Loucy (cell line): ENCODE data around the gene AMACR.

Source experiments
- H2AFZ ChIP-seq: fragments of 200-600 bp; sonication (generic); 2 replicates; pipeline ENCODE4 v1.6.0; 2016; ENCODE audit warnings: antibody characterized with exemption, mild to moderate bottlenecking, low read length, moderate library complexity
- H3F3A ChIP-seq: fragments of 200-600 bp; 2 replicates; pipeline ENCODE4 v1.6.0; 2016; ENCODE audit warnings: antibody characterized with exemption, low read depth, mild to moderate bottlenecking
- H3K27me3 ChIP-seq: fragments of 200-600 bp; sonication (generic); 2 replicates; pipeline ENCODE4 v1.6.1; 2014; ENCODE audit warnings: low read length, mild to moderate bottlenecking; ENCODE audit not compliant: insufficient read depth, poor library complexity, severe bottlenecking
- H3K36me3 ChIP-seq: fragments of 200-600 bp; sonication (generic); 2 replicates; pipeline ENCODE4 v1.6.1; 2016; ENCODE audit warnings: low read length; ENCODE audit not compliant: insufficient read depth
- H3K4me1 ChIP-seq: fragments of 200-600 bp; sonication (generic); 2 replicates; pipeline ENCODE4 v1.5.1; 2014; ENCODE audit warnings: low read length, mild to moderate bottlenecking; ENCODE audit not compliant: insufficient read depth, poor library complexity, severe bottlenecking
- H3K4me2 ChIP-seq: fragments of 200-600 bp; sonication (generic); 2 replicates; pipeline ENCODE4 v1.6.0; 2014; ENCODE audit warnings: antibody characterized with exemption, low read length, low read depth, mild to moderate bottlenecking; ENCODE audit not compliant: poor library complexity, severe bottlenecking
- H3K4me3 ChIP-seq: fragments of 200-600 bp; sonication (generic); 2 replicates; pipeline ENCODE4 v1.5.1; 2014; ENCODE audit warnings: low read length, mild to moderate bottlenecking, mixed read lengths; ENCODE audit not compliant: poor library complexity, severe bottlenecking
- H3K79me2 ChIP-seq: fragments of 200-600 bp; sonication (generic); 2 replicates; pipeline ENCODE4 v1.6.1; 2014; ENCODE audit warnings: low read length; ENCODE audit not compliant: insufficient read depth
- H3K9ac ChIP-seq: fragments of 200-600 bp; sonication (generic); 2 replicates; pipeline ENCODE4 v1.6.0; 2014; ENCODE audit warnings: mild to moderate bottlenecking, low read depth, low read length, moderate library complexity; ENCODE audit not compliant: poor library complexity, severe bottlenecking
- H3K9me2 ChIP-seq: fragments of 200-600 bp; sonication (generic); replicated peaks from 2 replicates; pipeline ENCODE4 v1.6.1; 2016; ENCODE audit warnings: low read depth, low read length, mixed read lengths
- H3K9me3 ChIP-seq: fragments of 200-600 bp; sonication (generic); 2 replicates; pipeline ENCODE4 v1.6.1; 2014; ENCODE audit warnings: mild to moderate bottlenecking, antibody characterized with exemption, low read length, low read depth; ENCODE audit not compliant: insufficient read depth
- H4K20me1 ChIP-seq: fragments of 200-600 bp; sonication (generic); 2 replicates; pipeline ENCODE4 v1.6.0; 2014; ENCODE audit warnings: antibody characterized with exemption, low read length, mild to moderate bottlenecking; ENCODE audit not compliant: insufficient read depth, poor library complexity, severe bottlenecking
- CTCF ChIP-seq: fragments of 200-600 bp; sonication (generic); conservative IDR thresholded peaks from 2 replicates; pipeline ENCODE4 v1.5.1; 2014; ENCODE audit warnings: mild to moderate bottlenecking, antibody characterized with exemption, low read length
- EZH2phosphoT487 ChIP-seq: fragments of 200-600 bp; IDR thresholded peaks from 2 replicates; pipeline ENCODE4 v1.6.1; 2018; ENCODE audit warnings: antibody characterized with exemption, mild to moderate bottlenecking, moderate library complexity, borderline replicate concordance

AMACR gene

GRCh38 chr5:34053133-34053532, 45.3 kb upstream of the AMACR start:
- Histone ChIP-seq H3K4me2 (no peak overlapping the region), H3K9me3 (no peaks in the 10 kb centered on the region), H3K79me2 (no peaks in the 10 kb centered on the region), H3F3A (no peaks in the 10 kb centered on the region), H3K36me3 (peaks cover 18% of the 10 kb centered on the region; the same call in 1 of the 2 replicates), H3K4me1 (no peaks in the 10 kb centered on the region), H2AFZ (no peak overlapping the region), H3K27me3 (no peaks in the 10 kb centered on the region), H3K9ac (no peak overlapping the region), H4K20me1 (no peaks in the 10 kb centered on the region), H3K9me2 (no peaks in the 10 kb centered on the region), H3K4me3 (no peak overlapping the region)
- TF ChIP-seq CTCF (no peak), EZH2phosphoT487 (no peak)

- no peaks in the 10 kb centered on the region for H4K20me1 ChIP-seq
- H3K79me2 ChIP-seq: no peaks in the 10 kb centered on the region
- H3K4me1 ChIP-seq: no peaks in the 10 kb centered on the region
- no peak overlapping the region for H2AFZ ChIP-seq
- H3K4me2 ChIP-seq: no peak overlapping the region
- no peaks in the 10 kb centered on the region for H3F3A ChIP-seq
- no peaks in the 10 kb centered on the region for H3K9me3 ChIP-seq
- H3K4me3 ChIP-seq: no peak overlapping the region
- H3K27me3 ChIP-seq: no peaks in the 10 kb centered on the region
- H3K9me2 ChIP-seq: no peaks in the 10 kb centered on the region
- peaks cover 18% of the 10 kb centered on the region; the same call in 1 of the 2 replicates for H3K36me3 ChIP-seq
- TF ChIP-seq CTCF (no peak), EZH2phosphoT487 (no peak)
- no peak overlapping the region for H3K9ac ChIP-seq
Observed at GRCh38 chr5:34051374-34051980, 43.6 kb upstream of the AMACR start.

- no peak overlapping the region for H3K9ac ChIP-seq
- no peaks in the 10 kb centered on the region for H3F3A ChIP-seq
- no peak for TF ChIP-seq EZH2phosphoT487
- TF ChIP-seq CTCF: no peak
- H4K20me1 ChIP-seq: no peaks in the 10 kb centered on the region
- H3K27me3 ChIP-seq: no peaks in the 10 kb centered on the region
- no peaks in the 10 kb centered on the region for H3K4me1 ChIP-seq
- H3K79me2 ChIP-seq: no peaks in the 10 kb centered on the region
- H3K36me3 ChIP-seq: peaks cover 18% of the 10 kb centered on the region; the same call in 1 of the 2 replicates
- H3K4me3 ChIP-seq: no peak overlapping the region
- H2AFZ ChIP-seq: no peak overlapping the region
- H3K9me3 ChIP-seq: no peaks in the 10 kb centered on the region
- H3K9me2 ChIP-seq: no peaks in the 10 kb centered on the region
- H3K4me2 ChIP-seq: no peak overlapping the region
Observed at GRCh38 chr5:34047774-34048572, 40.1 kb upstream of the AMACR start.
